ENCODE data around the gene DIDO1.

The DIDO1 gene

DNA sequence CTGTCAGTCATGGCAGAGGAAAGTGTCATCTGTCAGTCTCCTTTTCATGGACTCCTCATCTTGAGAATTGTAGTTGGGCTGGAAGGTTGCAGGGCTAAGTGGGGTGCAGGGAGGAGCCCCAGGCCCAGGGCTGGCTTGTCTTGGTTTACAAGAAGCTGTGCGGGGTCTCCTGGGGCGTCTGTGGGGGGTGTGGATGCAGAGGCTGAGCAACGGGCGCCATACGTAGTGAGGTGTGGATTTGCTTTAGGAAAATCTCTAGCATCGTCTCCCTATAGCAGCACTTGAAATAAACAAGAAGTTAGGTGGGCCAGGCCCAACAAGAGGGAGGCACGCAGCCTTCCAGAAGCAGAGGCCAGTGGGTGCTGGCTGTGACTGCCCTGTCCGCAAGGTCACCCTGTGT is 24.4 kb upstream of the DIDO1 start:
- DNase-seq: no peak

DNA sequence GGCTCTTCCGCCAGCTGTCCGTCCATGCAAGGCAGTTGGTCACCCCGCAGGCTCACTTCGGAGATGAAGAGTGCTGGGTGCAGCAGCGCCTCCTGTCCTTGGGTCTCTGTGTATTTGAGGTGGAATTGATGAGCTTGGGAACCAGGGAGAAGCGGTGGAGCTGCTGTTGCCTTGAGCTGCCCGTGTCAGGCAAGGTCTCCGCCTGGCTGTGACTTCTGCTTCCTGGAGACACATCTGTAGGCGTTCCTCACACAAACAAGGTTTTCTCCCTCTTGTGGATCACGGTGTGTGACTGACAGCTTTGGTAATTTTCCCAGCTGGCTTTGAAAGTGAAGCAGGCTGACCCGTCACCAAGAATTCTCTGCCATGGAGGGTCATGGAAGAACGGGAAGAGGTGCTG is 23.7 kb upstream of the DIDO1 start:
- no peak for DNase-seq

DNA sequence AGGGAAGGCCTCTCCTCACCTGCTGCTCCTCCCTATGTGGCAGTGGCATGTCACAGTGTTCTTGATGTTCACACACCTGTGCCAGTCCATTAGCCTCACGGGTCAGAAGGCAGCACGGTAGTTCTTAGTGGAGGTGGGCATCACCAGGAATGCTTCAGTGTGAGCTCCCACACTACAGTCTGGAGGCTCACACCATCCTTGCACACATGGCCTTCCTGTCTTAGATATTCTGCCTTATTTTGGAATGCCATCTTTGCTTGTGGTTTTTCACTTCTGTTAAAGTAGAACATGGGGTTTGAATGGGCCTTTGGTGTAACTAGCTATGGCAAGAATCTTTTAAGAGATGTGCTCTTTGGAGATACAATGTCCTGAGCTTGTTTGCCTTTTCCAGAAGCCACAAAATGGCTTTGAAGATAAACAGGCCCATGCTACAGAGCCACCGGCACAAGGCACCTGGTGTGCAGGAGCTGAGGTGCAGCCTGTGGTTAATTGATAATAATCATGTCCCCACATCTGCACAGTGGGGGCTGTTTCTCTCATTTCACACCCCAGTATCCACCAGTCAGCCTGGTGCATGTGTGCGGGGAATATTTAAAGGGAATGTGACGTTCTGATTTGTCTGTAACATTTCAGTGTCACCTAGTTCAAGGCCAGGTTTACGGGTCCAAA is 23.0 kb upstream of the DIDO1 start:
- no peak for DNase-seq

DNA sequence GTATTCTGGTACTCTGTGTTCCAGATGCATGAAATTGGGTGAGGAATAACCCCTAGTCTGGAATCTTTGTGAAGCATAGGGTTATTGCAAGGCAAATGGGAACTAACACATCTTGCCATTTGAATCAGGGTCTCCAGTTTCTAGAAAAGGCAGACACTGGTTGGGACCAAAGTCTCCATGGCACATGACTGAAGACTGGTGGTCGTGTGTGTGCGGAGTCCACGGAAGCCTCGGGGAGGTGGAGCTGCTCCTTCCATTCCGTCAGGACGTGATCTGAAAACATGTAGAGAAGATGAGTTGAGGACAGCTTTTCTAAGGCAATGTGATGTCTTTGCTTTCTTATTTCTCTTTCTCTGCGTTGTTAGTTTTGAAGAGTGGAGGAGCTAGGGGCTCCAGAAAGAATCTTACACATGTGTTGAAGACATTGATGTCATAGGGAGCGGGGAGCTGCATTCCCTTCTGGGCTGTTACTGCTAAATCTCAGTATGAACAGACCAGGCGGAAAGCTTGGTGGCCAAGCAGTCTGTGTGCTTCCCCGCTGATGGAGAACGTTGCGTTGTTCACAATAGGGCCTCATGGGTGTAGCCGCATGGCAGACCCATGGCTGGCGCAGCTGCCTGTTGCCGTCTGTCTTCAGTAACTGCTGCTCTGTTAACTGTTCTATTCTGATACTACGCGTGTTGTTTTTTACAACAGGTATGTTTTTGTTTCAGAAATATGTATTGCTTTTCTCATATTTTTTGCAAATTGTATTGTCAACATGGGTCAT is 21.4 kb upstream of the DIDO1 start:
- DNase-seq: no peak

DNA sequence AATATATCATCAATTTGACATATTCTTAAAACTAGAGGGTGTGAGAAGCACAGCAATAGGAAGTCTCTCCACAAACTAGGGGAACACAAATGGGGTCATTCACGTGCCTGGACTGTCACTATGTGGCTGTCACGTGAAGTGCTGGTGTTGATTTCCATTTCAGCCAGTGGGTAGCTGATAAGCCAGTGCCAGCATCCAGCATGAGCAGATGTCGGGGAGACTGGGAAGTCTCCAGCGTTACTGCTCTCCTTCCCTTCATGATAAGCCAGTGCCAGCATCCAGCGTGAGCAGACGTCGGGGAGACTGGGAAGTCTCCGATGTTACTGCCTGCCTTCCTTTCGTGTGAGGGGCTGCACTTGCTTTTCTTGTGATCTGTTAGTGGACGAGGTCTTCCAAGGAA is 20.6 kb upstream of the DIDO1 start:
- no peak for DNase-seq

DNA sequence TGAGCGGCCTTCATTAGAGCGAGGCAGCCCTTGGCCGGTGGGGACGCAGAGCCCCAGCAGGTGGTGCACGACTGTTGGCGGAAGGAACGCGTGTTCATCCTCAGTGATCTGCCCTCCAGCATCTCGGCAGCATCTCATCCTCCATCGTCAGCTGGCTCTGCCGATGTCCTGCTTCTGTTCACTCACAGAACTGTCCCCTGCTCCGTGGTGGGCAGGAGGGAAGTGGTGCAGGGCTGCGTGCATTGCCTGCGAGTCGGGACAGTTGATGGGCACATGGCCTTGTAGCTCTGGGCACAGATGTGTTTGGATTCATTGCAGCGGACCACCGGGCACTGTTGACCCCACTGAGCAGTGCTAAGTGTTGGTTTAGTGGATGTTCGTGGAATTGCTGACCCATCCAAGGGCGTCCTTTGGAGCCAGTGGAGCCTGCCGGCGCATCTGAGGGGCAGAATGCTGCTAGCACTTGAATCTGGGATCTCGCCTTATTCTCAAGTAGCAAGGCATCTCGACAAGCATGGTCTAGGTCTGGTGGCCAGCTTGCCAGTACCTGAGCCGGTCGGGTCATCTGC is 19.6 kb upstream of the DIDO1 start:
- DNase-seq: no peak

DNA sequence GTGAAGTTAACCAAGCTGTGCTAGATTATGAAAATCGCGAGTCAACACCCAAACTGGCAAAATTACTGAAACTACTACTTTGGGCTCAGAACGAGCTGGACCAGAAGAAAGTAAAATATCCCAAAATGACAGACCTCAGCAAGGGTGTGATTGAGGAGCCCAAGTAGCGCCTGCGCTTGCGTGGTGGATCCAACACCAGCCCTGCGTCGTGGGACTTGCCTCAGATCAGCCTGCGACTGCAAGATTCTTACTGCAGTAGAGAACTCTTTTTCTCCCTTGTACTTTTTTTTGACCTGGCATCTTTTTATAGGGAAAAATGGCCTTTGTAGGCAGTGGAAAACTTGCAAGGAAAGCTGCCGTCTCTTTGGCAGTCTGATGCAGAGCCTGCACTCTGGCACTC is 18.4 kb upstream of the DIDO1 start:
- no peak for DNase-seq

DNA sequence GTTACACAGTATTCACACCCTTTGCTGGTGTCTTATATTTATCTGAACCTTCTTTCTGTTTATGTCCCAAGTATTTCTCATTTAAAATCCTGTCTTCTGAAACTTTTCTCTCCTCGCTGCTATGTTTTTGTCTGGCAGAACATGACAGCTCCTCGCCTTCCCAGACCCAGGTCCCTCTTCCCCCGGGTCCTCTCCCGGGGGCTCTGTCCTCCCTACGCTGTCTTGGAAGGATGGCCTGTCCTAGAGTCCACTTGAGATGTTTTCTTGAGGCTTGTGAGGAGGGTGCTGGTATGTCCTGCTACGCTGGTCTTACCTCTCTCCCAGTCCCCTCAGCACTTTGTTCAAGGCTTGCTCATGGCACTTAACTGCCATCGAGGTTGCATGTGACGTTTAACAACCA is 17.9 kb upstream of the DIDO1 start:
- no peak for DNase-seq

DNA sequence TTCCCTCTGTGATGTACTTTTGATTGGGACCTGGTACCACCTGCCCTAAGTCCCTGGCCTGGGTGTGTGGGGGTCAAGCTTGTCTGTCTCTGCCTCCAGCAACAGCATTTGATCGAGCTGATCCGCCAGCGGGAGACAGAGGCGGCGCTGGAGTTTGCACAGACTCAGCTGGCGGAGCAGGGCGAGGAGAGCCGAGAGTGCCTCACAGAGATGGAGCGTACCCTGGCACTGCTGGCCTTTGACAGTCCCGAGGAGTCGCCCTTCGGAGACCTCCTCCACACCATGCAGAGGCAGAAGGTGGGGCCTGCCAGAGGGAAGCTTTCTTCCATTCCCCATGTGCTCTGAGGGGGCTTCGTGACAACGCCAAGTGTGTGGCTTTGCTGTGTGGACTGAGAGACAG is 17.1 kb upstream of the DIDO1 start:
- DNase-seq: no peak

DNA sequence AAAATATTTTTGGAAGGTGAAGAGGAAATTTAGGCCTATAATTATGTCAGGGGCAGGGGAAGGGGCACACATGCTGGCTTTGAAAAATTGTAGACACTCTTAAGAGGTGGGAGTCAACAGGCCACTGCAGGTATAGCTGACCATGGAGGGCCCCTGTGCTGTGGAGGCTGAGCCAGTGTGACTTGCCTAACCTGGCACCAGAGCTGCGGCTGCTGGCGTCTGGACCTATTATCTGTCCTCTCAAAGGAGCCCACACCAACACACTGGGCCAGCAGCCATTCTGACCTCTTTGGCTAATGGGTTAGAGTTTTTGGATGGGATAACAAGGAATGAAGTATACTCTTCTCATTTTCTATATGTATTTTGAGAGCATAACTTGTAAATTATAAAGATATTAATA is 16.2 kb upstream of the DIDO1 start:
- no peak for DNase-seq

DNA sequence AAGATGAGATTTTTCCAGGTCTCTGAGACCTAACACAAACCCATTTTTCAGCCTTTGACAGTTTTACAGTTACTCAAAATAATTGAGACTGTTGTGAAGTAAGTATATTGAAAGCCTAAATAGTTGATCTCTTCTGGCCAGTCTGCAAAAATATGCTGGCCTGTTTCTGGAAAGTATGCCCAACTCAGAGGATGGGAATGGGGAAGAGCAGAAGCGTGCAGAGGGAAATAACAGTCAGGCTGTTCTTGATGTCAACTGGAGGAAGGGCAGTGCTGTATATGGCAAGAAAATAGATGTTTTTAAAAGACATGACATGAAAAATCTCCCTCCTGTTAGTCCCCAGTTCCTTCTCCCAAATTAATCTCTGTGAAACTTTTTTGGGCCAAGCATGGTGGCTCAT is 15.5 kb upstream of the DIDO1 start:
- no peak for DNase-seq

DNA sequence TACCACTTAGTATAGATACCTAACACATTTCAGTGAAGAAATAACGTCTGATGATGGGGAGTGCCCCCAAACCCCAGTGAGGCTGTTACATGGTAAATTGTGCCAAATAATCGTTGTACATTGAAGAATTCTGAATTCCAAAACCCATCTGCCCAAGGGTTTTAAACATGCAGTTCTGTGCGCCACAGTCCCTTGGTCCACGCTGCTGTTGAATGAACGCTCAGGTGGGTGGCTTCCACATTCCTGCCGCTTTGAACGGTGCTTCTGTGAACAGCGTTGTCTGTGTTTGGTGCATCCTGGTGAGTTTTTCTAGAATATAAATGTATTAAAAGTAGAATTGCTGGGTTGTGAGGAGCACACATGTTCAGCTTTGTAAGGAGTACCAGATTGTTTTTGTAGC is 14.6 kb upstream of the DIDO1 start:
- no peak for DNase-seq

DNA sequence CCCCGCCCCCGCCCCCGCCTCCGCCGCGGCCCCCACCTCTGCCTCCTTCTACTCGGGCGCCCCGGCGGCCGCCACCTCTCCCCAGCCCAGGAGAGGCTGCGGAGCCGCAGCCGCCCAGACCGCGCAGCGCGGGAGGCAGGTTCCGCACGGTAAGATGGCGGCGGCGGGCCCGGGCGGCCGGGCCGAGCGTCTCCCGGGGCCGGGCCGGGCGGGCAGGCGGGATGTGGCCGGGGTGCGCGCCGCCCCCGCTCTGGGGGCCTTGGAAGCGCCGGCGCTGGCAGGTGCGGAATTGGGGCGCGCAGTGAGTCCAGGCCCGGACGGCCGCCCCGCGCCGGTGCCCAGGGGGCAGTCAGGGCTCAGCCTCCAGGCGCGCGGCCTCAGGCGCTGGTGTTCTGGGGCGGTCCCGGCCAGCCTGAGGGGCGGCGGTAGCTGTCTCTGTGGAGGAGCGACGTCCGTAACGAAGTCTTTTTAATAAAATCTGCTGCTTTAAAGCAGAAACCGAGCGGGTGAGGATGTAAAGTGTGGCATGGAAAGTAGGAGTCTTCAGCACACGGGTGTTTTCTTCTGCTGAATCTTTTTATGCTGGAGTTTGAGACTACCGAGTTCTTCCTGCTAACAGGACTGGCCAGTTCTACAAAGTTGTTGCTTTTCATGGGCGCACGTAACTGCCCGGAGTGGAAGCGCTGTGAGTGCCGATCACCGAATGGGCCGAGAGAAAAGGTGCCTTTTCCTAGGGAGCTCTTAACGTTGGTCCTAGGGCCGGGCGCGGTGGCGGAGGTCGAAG is 12.0 kb upstream of the DIDO1 start, which contains the start of gene GID8:
TSS of gene GID8 (plus strand) at position 43 of the 784 bp plus-strand sequence. CDS start 3,356 bp downstream, outside the sequence.
- DNase-seq: peak; percentile 35

DNA sequence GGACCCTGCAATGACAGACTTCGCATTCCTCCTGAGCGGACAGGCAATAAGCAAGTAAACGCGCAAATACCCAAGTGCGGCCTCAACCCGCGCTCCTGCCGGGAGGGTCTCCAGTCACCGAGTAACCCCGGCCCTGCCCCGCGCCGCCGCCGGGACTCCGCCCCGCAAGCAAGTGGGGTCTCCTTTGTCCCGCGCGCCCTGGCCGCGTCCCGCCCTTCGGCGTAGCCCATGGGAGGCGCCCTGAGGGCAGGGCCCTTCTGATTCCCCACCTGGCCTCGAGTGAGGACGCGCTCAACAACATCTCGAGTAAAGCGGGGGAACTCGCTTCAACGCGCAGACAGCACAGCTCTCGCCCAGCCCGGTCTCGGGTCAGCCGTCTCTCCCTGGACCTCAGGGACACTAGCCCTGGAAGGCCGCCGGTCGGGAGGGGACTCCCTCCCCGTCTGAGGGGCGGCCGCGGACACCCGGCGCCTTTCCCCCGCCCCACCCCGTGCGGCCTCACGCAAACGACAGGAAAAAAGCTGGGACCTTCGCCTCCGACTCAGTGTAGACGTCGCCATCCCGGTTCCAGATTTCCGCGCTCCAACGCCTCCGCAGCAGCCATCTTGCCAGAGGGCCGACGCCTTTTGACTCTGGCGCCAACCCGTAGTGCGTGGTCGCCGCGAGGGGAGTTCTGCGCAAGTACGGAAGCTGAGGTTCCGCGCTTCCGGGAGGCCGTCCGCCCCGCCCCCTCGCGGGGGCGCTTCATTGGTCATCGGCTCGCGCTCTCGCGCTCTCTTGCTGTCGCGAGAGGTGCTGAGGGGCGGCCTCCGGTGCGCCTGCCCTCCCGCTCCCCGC is 11.2 kb upstream of the DIDO1 start:
- peak; percentile 94 for DNase-seq

DNA sequence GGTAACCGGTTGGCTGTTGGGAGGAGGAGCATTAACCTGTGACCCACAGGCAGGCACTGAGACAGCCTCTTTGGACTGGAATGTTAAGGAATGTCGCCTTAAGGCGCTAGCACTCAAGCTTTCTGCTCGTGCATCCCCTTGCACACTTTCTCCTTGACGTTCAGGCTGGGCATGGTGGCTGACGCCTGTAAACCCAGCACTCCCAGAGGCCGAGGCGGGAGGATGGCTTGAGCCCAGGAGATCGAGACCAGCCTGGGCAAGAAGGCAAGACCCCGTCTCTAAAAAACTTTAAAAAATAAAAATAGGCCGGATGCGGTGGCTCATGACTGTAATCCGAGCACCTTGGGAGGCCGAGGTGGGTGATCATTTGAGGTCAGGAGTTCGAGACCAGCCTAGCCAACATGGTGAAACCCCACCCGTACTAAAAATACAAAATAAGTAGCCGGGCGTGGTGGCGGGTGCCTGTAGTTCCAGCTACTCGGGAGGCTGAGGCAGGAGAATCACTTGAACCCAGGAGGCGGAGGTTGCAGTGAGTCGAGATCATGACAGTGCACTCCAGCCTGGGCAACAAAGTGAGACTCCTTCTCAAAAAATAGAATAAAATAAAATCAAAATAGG is 9.8 kb upstream of the DIDO1 start:
- DNase-seq: no peak

DNA sequence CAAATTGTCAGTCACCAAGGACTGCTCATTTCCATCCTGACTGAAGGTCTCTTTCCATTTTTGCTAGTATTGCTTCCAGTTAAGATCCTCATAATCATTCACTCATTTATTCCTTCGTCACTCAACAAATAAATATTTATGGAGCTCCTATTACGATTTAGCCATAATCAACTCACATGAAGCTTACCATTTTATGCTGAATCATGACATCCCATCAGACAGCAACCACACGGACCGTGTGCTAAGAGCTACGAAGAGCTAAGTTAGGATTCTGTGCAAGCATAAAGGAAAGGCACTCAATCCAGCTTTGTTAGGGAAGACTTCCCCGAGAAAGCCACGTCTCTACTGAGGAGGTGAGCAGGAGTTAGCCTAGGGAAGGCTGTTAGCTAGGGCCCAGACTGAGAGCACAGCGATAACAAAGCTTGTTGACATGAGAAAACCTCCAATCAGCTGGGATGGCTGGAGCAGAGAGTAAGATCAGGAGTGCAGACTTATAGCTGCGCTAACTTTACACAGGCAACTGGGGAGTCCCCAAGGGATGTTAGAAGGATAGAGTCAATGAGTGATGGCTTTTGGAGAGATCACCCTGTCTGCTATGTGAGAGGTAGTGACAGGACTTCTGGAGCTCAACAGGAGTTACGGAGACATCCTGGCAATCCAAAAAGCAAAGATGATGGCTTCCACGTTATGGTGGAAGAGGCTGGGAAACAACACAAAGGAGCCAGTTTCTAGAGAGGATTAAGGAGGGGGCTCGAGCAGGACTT is 9.1 kb upstream of the DIDO1 start:
- DNase-seq: no peak

DNA sequence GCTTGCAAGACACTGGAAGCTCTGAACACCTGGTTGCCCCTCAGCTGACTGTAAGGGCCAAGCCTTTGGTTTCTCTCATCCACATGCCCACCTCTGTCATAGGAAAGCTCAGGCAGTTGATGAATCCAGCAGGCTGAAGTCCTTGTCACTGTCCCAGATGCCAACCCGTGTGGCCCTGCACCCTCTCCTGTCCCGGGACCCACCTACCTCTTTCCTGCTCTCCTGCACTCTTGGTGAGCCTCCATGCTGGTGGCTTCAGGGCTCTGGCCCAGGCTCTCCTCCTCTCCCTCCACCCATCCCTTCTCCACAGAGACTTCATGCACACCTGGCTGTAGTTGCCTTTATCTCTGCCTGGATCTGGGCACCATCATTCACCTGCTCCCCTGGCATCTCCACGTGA is 7.7 kb upstream of the DIDO1 start:
- no peak for DNase-seq

DNA sequence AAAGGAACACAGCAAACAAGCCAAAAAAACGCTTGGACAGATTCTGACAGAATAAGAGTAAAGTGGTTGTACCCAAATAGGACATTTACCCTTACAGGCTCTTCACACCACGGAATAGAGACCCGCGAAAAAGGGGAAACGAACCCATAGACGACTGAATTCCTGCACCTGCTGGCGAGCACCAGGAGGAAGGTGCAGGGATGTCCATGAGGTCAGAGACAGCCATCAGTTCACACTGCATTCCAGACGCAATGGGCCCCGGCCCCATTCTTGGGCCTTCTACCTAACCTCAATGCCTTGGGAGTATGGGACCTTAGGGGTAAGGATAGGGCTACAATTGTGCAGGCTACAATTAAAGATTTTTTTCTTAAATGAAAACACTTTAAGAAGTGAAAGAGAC is 5.2 kb upstream of the DIDO1 start:
- no peak for DNase-seq

DNA sequence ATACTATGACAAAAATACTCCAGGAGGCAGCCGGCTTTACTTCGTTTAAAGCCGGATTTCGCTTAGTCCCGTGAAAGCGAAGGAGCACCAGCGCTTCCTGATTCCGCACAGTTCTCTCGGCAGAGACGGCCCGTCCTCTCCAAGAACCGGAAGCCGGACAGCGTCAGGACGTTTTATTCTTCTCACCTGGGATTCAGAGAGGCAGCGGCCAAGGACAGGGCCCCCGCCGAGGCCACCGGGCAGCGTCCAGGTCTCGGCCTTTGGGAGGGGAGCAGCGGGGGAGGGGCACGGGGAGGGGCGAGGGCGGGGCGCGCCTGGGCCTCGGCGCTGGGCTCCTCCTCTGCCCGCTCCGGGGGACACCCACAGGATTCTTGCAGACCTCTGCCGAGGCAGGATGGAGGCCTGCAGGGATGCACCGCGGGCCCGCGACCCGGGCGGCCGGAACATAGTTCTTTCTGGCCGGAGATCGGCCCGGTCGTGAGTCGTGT is 2.8 kb upstream of the DIDO1 start:
- peak; percentile 61 for DNase-seq

DNA sequence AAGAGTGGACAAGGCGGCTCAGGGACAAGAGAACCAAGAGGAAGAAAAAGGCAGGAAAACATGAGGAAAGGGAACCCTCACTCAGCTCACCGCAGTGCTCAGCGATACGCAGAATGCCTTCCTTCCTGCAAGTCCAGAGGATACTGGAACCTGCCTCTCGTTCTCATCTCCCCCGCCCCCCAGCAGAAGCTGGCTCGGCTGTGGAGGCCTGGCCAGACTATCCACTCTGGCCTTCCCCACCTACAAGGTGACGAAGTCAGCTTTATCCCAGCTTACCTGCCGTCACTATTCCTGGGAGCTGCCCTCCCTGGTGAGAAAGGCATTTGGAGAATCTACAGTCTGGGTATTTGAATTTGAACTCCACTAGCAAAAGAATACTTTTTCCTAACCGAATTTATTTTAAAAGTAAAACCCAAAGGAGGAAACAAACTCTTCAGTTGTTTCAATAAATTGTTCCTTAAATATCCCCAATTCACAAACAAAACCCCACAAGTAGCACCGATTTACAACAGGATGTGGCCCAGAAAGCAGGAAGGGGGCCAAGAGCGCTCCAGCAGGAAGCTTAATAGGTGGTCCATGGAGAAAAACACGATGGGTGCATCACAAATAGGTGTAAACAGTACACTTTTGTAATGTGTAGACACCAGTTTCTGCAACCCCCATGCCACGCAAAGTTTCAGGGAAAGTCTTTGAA is 2.1 kb upstream of the DIDO1 start:
- peak; percentile 16 for DNase-seq
